Measurements from ENCODE around the gene CDH13.

CDH13 gene

GRCh38 chr16:82684256-82684655 is 57.5 kb downstream of the CDH13 start:
- Histone ChIP-seq H3K9me3 (ENCODE audit: control insufficient read depth, low read length) (no peaks in the 10 kb centered on the region), H3K27me3 (ENCODE audit: control insufficient read depth, insufficient read depth, low read length) (no peaks in the 10 kb centered on the region)

GRCh38 chr16:82685526-82685925 is 58.8 kb downstream of the CDH13 start:
- Histone ChIP-seq H3K9me3 (ENCODE audit: control insufficient read depth, low read length) (no peaks in the 10 kb centered on the region), H3K27me3 (ENCODE audit: control insufficient read depth, insufficient read depth, low read length) (no peaks in the 10 kb centered on the region), H3K36me3 (ENCODE audit: control insufficient read depth, insufficient read depth, low read length) (no peaks in the 10 kb centered on the region)

More at GRCh38 chr16:82684256-82684655, 57.5 kb downstream of the CDH13 start:
- no peak overlapping the region for H3K4me3 ChIP-seq (ENCODE audit: low read length)
- no peaks in the 10 kb centered on the region for H3K4me1 ChIP-seq (ENCODE audit: control insufficient read depth, insufficient read depth, low read length)
- no peaks in the 10 kb centered on the region for H3K36me3 ChIP-seq (ENCODE audit: control insufficient read depth, insufficient read depth, low read length)
- H3K9ac ChIP-seq (ENCODE audit: low read length): no peak overlapping the region

GRCh38 chr16:82694239-82694874 is 67.6 kb downstream of the CDH13 start:
- H3K36me3 ChIP-seq (ENCODE audit: control insufficient read depth, insufficient read depth, low read length): no peaks in the 10 kb centered on the region
- H3K9me3 ChIP-seq (ENCODE audit: control insufficient read depth, low read length): no peaks in the 10 kb centered on the region
- H3K27me3 ChIP-seq (ENCODE audit: control insufficient read depth, insufficient read depth, low read length): no peaks in the 10 kb centered on the region
- H3K4me1 ChIP-seq (ENCODE audit: control insufficient read depth, insufficient read depth, low read length): no peaks in the 10 kb centered on the region
- H3K9ac ChIP-seq (ENCODE audit: low read length): no peak overlapping the region
- H3K4me3 ChIP-seq (ENCODE audit: low read length): no peak overlapping the region

More at GRCh38 chr16:82685526-82685925, 58.8 kb downstream of the CDH13 start:
- Histone ChIP-seq H3K4me1 (ENCODE audit: control insufficient read depth, insufficient read depth, low read length) (no peaks in the 10 kb centered on the region), H3K9ac (ENCODE audit: low read length) (no peak overlapping the region), H3K4me3 (ENCODE audit: low read length) (no peak overlapping the region)

GRCh38 chr16:82695806-82696205 is 69.0 kb downstream of the CDH13 start:
- no peaks in the 10 kb centered on the region for H3K36me3 ChIP-seq (ENCODE audit: control insufficient read depth, insufficient read depth, low read length)
- no peak overlapping the region for H3K9ac ChIP-seq (ENCODE audit: low read length)
- H3K27me3 ChIP-seq (ENCODE audit: control insufficient read depth, insufficient read depth, low read length): no peaks in the 10 kb centered on the region
- no peak overlapping the region for H3K4me3 ChIP-seq (ENCODE audit: low read length)
- H3K9me3 ChIP-seq (ENCODE audit: control insufficient read depth, low read length): no peaks in the 10 kb centered on the region
- H3K4me1 ChIP-seq (ENCODE audit: control insufficient read depth, insufficient read depth, low read length): no peaks in the 10 kb centered on the region

DNA sequence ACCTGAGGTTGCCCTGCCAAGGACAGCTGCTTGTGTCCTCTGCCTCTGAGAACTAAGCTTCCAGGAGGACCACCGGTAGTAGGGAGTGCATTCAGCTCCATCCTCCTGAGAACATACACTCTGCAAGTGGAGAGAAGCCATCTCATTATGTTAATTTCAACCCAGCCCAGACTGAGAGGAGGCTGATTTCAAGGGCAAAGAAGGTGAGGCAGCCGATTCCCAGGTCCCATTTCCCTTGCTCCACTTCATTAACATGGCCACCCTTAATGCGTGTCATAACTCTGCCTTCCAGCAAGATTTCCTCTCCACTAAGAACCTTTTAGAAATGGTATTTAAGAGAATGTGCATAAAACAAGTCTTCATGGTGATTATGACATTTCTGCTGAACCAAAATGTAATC is 72.5 kb downstream of the CDH13 start:
- no peak overlapping the region for H3K4me3 ChIP-seq (ENCODE audit: low read length)
- H3K36me3 ChIP-seq (ENCODE audit: control insufficient read depth, insufficient read depth, low read length): no peaks in the 10 kb centered on the region
- no peaks in the 10 kb centered on the region for H3K27me3 ChIP-seq (ENCODE audit: control insufficient read depth, insufficient read depth, low read length)
- H3K9ac ChIP-seq (ENCODE audit: low read length): no peak overlapping the region
- H3K4me1 ChIP-seq (ENCODE audit: control insufficient read depth, insufficient read depth, low read length): no peaks in the 10 kb centered on the region
- no peaks in the 10 kb centered on the region for H3K9me3 ChIP-seq (ENCODE audit: control insufficient read depth, low read length)

- H3K27me3 ChIP-seq (ENCODE audit: control insufficient read depth, insufficient read depth, low read length): no peaks in the 10 kb centered on the region
- no peak overlapping the region for H3K9ac ChIP-seq (ENCODE audit: low read length)
- H3K4me3 ChIP-seq (ENCODE audit: low read length): no peak overlapping the region
- H3K9me3 ChIP-seq (ENCODE audit: control insufficient read depth, low read length): no peaks in the 10 kb centered on the region
- no peaks in the 10 kb centered on the region for H3K36me3 ChIP-seq (ENCODE audit: control insufficient read depth, insufficient read depth, low read length)
- no peaks in the 10 kb centered on the region for H3K4me1 ChIP-seq (ENCODE audit: control insufficient read depth, insufficient read depth, low read length)
Observed at GRCh38 chr16:82699711-82700495, 73.1 kb downstream of the CDH13 start.

- H3K4me3 ChIP-seq (ENCODE audit: low read length): no peak overlapping the region
- H3K36me3 ChIP-seq (ENCODE audit: control insufficient read depth, insufficient read depth, low read length): no peaks in the 10 kb centered on the region
- H3K27me3 ChIP-seq (ENCODE audit: control insufficient read depth, insufficient read depth, low read length): no peaks in the 10 kb centered on the region
- H3K4me1 ChIP-seq (ENCODE audit: control insufficient read depth, insufficient read depth, low read length): no peaks in the 10 kb centered on the region
- no peaks in the 10 kb centered on the region for H3K9me3 ChIP-seq (ENCODE audit: control insufficient read depth, low read length)
- H3K9ac ChIP-seq (ENCODE audit: low read length): no peak overlapping the region
Observed at GRCh38 chr16:82700541-82701235, 73.9 kb downstream of the CDH13 start.

DNA sequence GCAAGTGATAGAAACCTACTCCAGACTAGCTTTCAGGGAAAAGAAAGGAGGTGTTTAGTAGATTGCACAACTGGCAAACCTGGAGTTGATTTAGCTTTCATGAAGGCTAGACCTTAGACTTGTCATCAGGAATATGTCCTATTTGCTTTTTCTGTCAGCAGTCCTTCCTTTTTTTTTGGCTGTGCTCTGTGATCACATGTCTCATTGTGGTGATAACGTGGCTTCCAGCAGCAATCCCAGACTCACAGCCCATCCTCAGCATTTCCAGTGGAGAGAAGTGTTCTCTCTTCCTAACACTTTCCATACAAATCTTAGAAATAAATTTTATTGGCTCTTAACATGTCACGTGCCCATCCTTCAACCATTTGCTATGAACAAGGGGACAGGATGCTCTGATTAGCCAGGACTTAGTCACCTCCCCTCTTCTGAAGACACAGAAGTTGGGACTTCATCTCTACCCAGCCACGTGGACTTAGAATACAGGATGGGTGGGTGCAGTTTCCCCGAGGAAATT is 74.7 kb downstream of the CDH13 start:
- Histone ChIP-seq H3K27me3 (ENCODE audit: control insufficient read depth, insufficient read depth, low read length) (no peaks in the 10 kb centered on the region), H3K4me1 (ENCODE audit: control insufficient read depth, insufficient read depth, low read length) (no peaks in the 10 kb centered on the region), H3K9me3 (ENCODE audit: control insufficient read depth, low read length) (no peaks in the 10 kb centered on the region), H3K4me3 (ENCODE audit: low read length) (no peak overlapping the region), H3K36me3 (ENCODE audit: control insufficient read depth, insufficient read depth, low read length) (no peaks in the 10 kb centered on the region), H3K9ac (ENCODE audit: low read length) (no peak overlapping the region)

DNA sequence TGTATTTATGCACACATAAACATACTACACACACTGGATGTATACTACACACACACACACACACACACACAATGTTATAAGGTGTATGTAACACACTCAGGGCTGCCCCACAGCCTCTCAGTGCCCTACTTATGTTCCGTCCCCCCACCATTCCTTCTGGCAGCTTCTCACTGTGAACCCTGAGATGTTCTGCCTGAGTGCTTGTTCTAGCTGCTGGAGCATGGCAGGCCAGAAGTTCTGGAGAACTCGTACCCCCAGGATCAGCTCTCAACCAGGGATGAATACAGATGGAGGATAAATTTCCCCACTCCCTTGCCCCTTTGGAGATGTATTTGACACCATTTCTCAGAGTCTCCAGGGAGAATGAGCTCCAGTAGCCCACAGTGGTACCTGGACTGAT is 76.4 kb downstream of the CDH13 start:
- H3K27me3 ChIP-seq (ENCODE audit: control insufficient read depth, insufficient read depth, low read length): no peaks in the 10 kb centered on the region

DNA sequence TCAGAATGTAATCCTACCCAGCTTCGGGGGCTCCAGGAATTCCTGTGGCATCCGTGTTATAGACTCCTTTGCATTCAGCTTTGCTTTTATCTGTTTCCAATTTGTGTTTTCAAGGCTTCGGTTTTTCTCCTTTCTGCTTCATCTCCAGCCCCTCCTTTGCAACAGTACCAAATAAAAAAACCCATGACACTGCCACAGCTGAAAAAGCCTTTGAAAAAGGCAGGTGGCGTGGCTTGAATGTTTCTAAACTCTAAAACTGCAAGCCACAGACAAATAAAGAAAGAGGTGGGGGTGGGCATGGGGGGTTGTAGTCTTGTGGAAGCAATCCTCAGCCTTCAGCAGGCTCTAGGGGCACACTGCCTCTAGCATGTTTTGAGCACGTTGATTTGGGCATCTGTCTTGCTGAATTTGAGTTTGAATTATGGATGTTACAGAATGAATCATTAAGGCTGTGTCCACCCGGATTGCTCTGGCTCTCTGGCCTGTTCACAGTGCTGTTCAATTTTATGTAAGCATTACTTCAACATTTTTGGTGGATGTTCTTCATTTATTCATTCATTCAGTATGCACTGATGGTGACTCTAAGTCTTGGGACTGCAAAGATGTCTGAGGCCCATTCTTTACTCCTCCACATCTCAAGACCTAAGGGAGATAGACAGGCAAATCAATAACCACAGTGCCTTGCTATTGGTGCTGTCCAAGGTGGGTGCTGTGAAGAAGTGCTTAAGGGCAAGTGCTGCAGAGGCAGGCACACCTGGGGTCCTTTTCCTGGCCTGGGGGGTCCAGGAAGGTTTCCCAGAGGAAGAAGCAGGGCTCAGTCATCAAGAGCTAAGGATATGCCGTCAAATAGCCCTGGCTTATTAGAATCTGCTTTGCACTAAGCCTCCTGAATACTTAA is 77.4 kb downstream of the CDH13 start:
- Histone ChIP-seq H3K4me3 (ENCODE audit: low read length) (no peak overlapping the region), H3K9me3 (ENCODE audit: control insufficient read depth, low read length) (no peaks in the 10 kb centered on the region), H3K36me3 (ENCODE audit: control insufficient read depth, insufficient read depth, low read length) (no peaks in the 10 kb centered on the region), H3K4me1 (ENCODE audit: control insufficient read depth, insufficient read depth, low read length) (no peaks in the 10 kb centered on the region), H3K9ac (ENCODE audit: low read length) (no peak overlapping the region), H3K27me3 (ENCODE audit: control insufficient read depth, insufficient read depth, low read length) (no peaks in the 10 kb centered on the region)

More for the DNA sequence above, 76.4 kb downstream of the CDH13 start:
- H3K9me3 ChIP-seq (ENCODE audit: control insufficient read depth, low read length): no peaks in the 10 kb centered on the region
- no peaks in the 10 kb centered on the region for H3K4me1 ChIP-seq (ENCODE audit: control insufficient read depth, insufficient read depth, low read length)
- no peaks in the 10 kb centered on the region for H3K36me3 ChIP-seq (ENCODE audit: control insufficient read depth, insufficient read depth, low read length)
- no peak overlapping the region for H3K9ac ChIP-seq (ENCODE audit: low read length)
- H3K4me3 ChIP-seq (ENCODE audit: low read length): no peak overlapping the region

- Histone ChIP-seq H3K9ac (ENCODE audit: low read length) (no peak overlapping the region), H3K4me3 (ENCODE audit: low read length) (no peak overlapping the region), H3K9me3 (ENCODE audit: control insufficient read depth, low read length) (no peaks in the 10 kb centered on the region), H3K36me3 (ENCODE audit: control insufficient read depth, insufficient read depth, low read length) (no peaks in the 10 kb centered on the region), H3K4me1 (ENCODE audit: control insufficient read depth, insufficient read depth, low read length) (no peaks in the 10 kb centered on the region), H3K27me3 (ENCODE audit: control insufficient read depth, insufficient read depth, low read length) (no peaks in the 10 kb centered on the region)
Observed at GRCh38 chr16:82709987-82710386, 83.2 kb downstream of the CDH13 start.

All from mucosa of stomach (tissue), 1 donor.